GM19468 (cell line): ENCODE measurements around the gene SLC37A1.
A peak's percentile ranks its signal among the peaks of the same experiment; 100 is the strongest.

Source experiments
- ATAC-seq: cut with Tn5 transposase; IDR thresholded peaks from one replicate; pipeline ENCODE4 v1.9.1; 2021; ENCODE audit warnings: mild to moderate bottlenecking, moderate library complexity, moderate number of reproducible peaks; ENCODE audit not compliant: unreplicated experiment; ENCODE audit errors: extremely low read depth

The SLC37A1 gene

DNA sequence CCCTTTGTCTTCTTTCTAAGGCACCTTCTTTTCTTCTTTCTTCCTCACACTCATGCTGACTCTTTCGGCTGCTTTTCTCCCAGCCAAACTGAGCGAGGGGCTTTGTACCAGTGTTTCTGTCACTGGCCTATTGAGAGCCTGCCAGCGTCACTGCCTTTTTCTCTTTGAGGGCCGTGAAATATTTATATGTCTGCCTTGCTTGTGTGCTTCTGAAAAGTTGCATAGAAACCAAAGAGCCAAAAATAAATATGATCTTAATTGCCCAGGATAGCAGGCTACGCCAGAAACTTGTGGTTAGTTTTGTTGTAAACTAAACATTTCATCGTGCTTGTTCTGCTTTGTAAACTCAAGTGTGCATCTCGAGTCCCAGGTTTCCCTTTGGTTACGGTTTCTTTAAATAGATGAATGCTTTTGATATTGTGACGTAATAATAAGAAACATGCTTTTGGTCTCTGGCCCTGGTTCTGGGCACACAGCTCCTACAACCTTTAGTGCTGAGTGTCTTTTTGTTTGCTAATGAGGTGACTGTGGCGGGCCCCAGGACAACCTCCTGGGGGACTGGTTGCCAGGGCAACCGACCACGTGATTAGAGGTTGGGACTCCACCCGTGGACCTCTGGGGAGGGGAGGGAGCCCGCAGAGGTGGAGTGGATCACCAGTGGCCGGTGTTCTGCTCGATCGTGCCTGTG, 10.8 kb downstream of the SLC37A1 start:
- peak; percentile 56 for ATAC-seq

GRCh38 chr21:42525029-42525581, 11.5 kb downstream of the SLC37A1 start:
- ATAC-seq, result no peak

DNA sequence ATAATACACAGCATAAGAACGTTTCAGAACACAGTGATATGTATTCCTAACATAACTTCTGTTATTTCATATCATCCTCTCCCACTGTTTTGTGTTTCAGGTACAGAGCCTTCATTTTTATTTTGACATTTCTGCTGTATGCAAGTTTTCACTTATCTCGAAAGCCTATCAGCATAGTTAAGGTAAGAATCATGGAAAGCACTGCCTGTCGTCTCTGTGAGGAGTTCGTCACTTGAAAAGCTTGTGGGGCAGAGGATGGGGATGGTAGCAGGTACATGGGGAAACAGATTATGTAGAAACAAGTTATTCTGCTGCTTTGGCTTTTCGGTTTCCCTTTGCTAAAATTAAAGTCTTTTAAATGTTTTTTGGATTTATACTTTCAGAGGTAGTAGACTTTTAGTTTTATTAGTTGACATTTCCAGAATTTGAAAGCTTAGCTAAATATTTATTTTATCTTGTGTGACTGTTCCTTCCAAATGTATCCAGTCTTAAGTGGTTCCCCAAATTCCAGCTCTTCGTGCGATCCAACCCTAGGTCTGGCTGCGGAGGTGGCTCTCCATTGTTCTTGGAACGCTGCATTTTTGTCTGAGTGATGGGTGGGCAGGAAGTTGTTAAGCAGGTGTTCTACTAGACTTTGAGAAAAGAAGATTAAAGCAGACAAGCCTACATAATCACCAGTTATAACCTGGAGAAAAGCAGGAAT, 12.2 kb downstream of the SLC37A1 start:
- ATAC-seq, result no peak

- ATAC-seq, result no peak
These were observed 12.7 kb downstream of the SLC37A1 start for GRCh38 chr21:42526379-42526727.

DNA sequence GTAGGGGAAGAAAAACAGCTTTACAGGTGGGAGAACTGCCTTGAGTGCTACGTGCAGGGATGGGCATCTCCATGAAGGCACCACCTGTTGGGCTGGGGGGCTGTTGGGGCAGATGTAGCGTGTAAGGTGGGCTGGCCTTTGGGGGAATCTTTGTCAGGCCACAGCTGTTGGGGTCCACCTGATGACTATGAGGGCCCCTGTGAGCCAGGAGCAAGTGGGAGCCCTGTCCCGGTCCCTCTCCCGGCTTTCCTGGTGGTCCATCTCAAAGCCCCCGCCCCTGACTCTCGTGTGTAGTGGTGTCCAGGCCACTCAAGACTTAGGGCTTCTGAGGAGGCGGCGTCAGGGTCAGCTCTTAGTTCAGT, 13.5 kb downstream of the SLC37A1 start:
- no peak for ATAC-seq

GRCh38 chr21:42527489-42528158, 14.0 kb downstream of the SLC37A1 start:
- ATAC-seq, result no peak

GRCh38 chr21:42530167-42530518, 16.5 kb downstream of the SLC37A1 start:
- ATAC-seq, result no peak

DNA sequence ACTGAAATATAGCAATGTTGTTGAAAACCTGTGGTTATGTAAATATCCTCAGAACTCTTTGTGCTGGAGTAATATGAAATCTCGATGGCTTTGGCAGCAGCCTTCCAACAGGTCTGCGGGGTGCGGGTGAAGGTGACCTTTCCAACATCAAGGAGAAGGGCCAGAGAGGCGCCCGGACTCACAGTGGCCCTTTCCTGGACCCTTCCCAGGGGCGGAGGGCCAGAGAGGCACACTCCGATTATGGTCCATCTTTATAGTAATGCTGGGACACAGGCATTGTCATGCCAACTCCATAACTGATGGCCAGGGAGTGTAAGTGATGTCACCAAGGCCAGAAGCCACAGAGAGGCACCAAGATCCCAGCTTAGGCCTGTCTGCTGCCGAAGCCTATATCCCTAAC, 18.1 kb downstream of the SLC37A1 start:
- no peak for ATAC-seq

DNA sequence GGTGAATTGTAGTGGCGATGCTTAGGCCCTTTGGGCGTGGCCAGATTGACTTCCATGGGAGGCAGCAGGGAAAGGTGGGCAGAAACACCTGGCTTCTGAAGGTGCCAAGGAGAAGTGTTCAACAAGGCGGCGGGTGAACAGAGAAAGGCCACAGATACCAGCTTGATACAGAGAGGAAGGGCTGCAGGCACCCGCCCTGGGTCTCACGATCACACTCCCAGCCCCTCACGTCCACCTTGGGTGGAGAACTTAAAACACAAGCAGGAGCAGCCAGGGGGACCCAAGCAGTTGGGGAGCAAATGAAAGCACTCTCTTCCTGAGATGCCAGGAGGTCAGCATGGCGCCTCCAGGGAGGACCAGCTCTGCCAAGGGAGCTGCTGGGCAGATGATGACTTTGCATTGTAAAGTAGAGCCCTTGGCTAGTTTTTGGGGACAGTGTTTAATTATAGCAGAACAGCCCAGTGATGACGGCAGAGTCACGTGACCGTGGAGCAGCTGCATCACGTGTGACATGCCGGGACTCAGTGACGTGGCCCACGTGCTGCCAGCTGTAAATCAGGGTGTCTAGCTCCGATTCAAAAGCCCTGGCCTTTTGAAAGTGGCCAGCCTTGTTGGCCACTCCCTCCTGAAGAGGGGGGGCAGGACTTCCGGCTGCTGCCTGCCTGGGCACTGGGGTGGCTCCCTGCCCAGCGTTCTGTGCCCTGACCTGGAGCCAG, 19.0 kb downstream of the SLC37A1 start:
- no peak for ATAC-seq

- ATAC-seq, result no peak
These were observed 19.8 kb downstream of the SLC37A1 start for GRCh38 chr21:42533306-42533962.

DNA sequence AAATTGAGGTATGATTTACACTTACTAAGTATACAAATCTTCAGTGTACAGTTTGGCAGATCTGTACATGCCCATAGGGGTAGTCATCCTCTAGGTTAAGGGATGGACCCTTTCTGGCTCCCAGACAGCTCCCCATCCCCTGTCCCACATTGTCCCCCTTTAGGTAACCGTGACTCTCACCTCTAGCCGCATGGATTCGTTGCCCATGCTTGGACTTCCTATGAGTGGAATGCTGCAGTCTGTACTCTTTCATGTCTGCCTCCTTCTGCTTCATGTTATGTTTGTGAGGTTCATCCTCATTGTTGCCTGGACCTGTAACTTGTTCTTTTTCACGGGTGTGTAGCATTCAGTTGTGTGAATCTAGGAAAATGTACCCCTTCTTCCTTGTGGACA, 20.3 kb downstream of the SLC37A1 start:
- ATAC-seq, result no peak

GRCh38 chr21:42534421-42535378, 21.0 kb downstream of the SLC37A1 start:
- ATAC-seq, result peak; percentile 53

DNA sequence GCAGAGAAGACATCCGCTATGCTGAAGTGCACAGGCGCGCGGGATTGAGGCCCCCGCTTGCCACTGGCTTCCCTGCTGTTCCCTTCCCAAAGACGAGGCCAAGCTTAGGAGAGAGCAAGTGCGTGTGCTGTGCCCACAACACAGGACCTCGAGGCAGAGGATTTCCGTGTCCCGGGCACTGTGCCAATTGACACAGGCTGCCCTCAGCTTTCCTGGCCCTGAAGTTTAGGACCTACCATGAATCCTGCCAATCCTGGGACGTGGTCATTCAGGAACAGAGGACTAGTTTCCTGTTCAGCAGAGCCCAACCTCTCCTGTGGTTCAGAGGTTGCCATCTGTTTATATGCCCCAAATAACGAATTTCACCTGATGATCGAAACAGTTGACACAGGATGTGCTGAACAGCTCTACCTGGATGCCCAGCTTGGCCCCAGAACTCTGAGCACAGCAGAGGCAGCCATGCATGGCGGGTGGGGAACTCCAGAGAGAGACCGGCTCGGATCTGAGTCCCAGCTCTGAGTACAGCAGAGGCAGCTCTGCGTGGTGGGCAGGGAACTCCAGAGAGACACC, 22.0 kb downstream of the SLC37A1 start:
- ATAC-seq, result no peak

DNA sequence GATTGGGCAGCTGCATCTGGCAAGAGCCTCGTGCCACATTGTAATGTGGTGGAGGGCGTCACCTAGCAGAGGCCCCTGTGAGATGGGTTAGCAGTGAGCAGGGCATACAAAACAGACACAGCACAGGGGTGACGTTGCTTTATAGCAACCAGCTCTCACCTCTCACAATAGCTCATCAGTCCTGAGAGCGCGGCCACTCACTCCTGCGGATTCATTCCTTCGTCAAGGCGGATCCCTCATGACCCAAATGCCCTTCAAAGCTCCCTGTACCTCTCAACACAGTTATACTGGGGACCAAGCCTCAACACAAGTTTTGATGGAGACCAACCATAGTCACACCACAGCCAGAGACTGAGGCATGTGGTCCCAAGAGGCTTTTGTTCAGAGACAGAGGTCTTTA, 22.9 kb downstream of the SLC37A1 start:
- ATAC-seq, result no peak

GRCh38 chr21:42537106-42537742, 23.6 kb downstream of the SLC37A1 start:
- ATAC-seq, result no peak

- no peak for ATAC-seq
These were observed 25.0 kb downstream of the SLC37A1 start for GRCh38 chr21:42538479-42539275.

- ATAC-seq, result no peak
These were observed 25.7 kb downstream of the SLC37A1 start for GRCh38 chr21:42539342-42539741.

- no peak for ATAC-seq
These were observed 26.3 kb downstream of the SLC37A1 start for GRCh38 chr21:42539931-42540343.
